Activated CD8-positive, alpha-beta memory T cell treated with anti-CD3 and anti-CD28 coated beads, Interleukin-2, amount 10 ng/mL, durations not matched to agents 7 days and 5 days (primary cell): ENCODE results near the gene GRIP2. TPM values are rescaled to one million over a fixed set of nuclear protein-coding genes. Genes with fewer than 3 reads are reported as not detected.

Experiments
- ATAC-seq: fragments of 150-1000 bp; cut with Tn5 transposase; one replicate; pipeline ENCODE4 v1.10.0; 2021; ENCODE audit warnings: moderate library complexity
- CTCF ChIA-PET: fragments of 350-600 bp; sonication (Branson Sonifier 250); formaldehyde crosslinking; loops from one replicate; lab custom pipeline; 2021; ENCODE audit warnings: antibody characterized with exemption; lab: Charles Lee
- DNase-seq: peaks from one replicate; pipeline ENCODE4 v3.0.0-alpha.2; 2020
- H3K27ac Mint-ChIP-seq: one replicate; pipeline ENCODE4 v1.8.0; 2021; ENCODE audit warnings: mild to moderate bottlenecking, mixed read lengths
- H3K27me3 Mint-ChIP-seq: one replicate; pipeline ENCODE4 v1.8.0; 2021; ENCODE audit warnings: mixed read lengths
- H3K36me3 Mint-ChIP-seq: one replicate; pipeline ENCODE4 v1.8.0; 2021; ENCODE audit warnings: mild to moderate bottlenecking, mixed read lengths
- H3K4me1 Mint-ChIP-seq: one replicate; pipeline ENCODE4 v1.8.0; 2021; ENCODE audit warnings: mixed read lengths
- H3K4me3 Mint-ChIP-seq: one replicate; pipeline ENCODE4 v1.8.0; 2021; ENCODE audit warnings: mild to moderate bottlenecking, moderate library complexity, mixed read lengths
- H3K9me3 Mint-ChIP-seq: one replicate; pipeline ENCODE4 v1.8.0; 2022; ENCODE audit warnings: low read depth, mixed read lengths
- total RNA-seq, 2 experiments: library from RNA; stranded (reverse); gene quantifications; one replicate each; pipeline ENCODE4 v1.2.3, GENCODE V29; 2021

The GRIP2 gene
- total RNA-seq, 2 experiments from 2014 or later = not detected

- peaks cover 1% of the 10 kb centered on the region for H3K36me3 Mint-ChIP-seq
Measured at GRCh38 chr3:14473411-14473891, 66.7 kb downstream of the GRIP2 start.

GRCh38 chr3:14472471-14473351 is 67.4 kb downstream of the GRIP2 start:
- H3K4me3 Mint-ChIP-seq = no peak overlapping the region
- no peaks in the 10 kb centered on the region for H3K9me3 Mint-ChIP-seq
- CTCF ChIA-PET = no interaction called here
- peaks cover 2% of the 10 kb centered on the region for H3K36me3 Mint-ChIP-seq
- DNase-seq (no peak), ATAC-seq (no peak)
- H3K27ac Mint-ChIP-seq = no peak overlapping the region
- no peaks in the 10 kb centered on the region for H3K27me3 Mint-ChIP-seq
- H3K4me1 Mint-ChIP-seq = peaks cover 6% of the 10 kb centered on the region

More at GRCh38 chr3:14473411-14473891, 66.7 kb downstream of the GRIP2 start:
- peaks cover 6% of the 10 kb centered on the region for H3K4me1 Mint-ChIP-seq
- CTCF ChIA-PET = interaction anchor here (1.1 kb wide), 1 partner anchor 577 kb away, joined by 3 read pairs; no protein-coding TSS in a partner anchor
- no peaks in the 10 kb centered on the region for H3K27me3 Mint-ChIP-seq
- ATAC-seq (no peak), DNase-seq (no peak)
- H3K9me3 Mint-ChIP-seq = no peaks in the 10 kb centered on the region
- no peak overlapping the region for H3K4me3 Mint-ChIP-seq
- H3K27ac Mint-ChIP-seq = no peak overlapping the region

- Mint-ChIP-seq H3K9me3 (no peaks in the 10 kb centered on the region), H3K27ac (no peak overlapping the region), H3K36me3 (peaks cover 2% of the 10 kb centered on the region), H3K4me3 (no peak overlapping the region), H3K4me1 (peaks cover 6% of the 10 kb centered on the region), H3K27me3 (no peaks in the 10 kb centered on the region)
- DNase-seq (no peak), ATAC-seq (no peak)
- CTCF ChIA-PET = no interaction called here
Measured at GRCh38 chr3:14471690-14472089, 68.5 kb downstream of the GRIP2 start.

GRCh38 chr3:14471016-14471415 is 69.1 kb downstream of the GRIP2 start:
- H3K27ac Mint-ChIP-seq = no peak overlapping the region
- no peaks in the 10 kb centered on the region for H3K27me3 Mint-ChIP-seq
- H3K4me3 Mint-ChIP-seq = no peak overlapping the region
- CTCF ChIA-PET = interaction anchor here (0.7 kb wide), 1 partner anchor 1884 kb away, joined by 3 read pairs; no protein-coding TSS in a partner anchor
- DNase-seq (no peak), ATAC-seq (no peak)
- H3K36me3 Mint-ChIP-seq = peaks cover 2% of the 10 kb centered on the region
- H3K4me1 Mint-ChIP-seq = peaks cover 6% of the 10 kb centered on the region
- H3K9me3 Mint-ChIP-seq = no peaks in the 10 kb centered on the region

- DNase-seq = no peak
- CTCF ChIA-PET = interaction anchor here (0.7 kb wide), 1 partner anchor 1883 kb away, joined by 3 read pairs; no protein-coding TSS in a partner anchor
- ATAC-seq = no peak
- Mint-ChIP-seq H3K4me3 (no peak overlapping the region), H3K9me3 (no peaks in the 10 kb centered on the region), H3K4me1 (peaks cover 6% of the 10 kb centered on the region), H3K36me3 (peaks cover 2% of the 10 kb centered on the region), H3K27ac (no peak overlapping the region), H3K27me3 (no peaks in the 10 kb centered on the region)
Measured at GRCh38 chr3:14470461-14470860, 69.7 kb downstream of the GRIP2 start.

GRCh38 chr3:14468621-14468981 is 71.5 kb downstream of the GRIP2 start:
- H3K27me3 Mint-ChIP-seq = no peaks in the 10 kb centered on the region
- no peak overlapping the region for H3K27ac Mint-ChIP-seq
- CTCF ChIA-PET = interaction anchor here (0.6 to 3.0 kb wide), 16 partner anchors 11 to 572 kb away, joined by 3 to 26 read pairs (median 4); no protein-coding TSS in a partner anchor
- H3K4me1 Mint-ChIP-seq = peaks cover 6% of the 10 kb centered on the region
- H3K4me3 Mint-ChIP-seq = no peak overlapping the region
- H3K9me3 Mint-ChIP-seq = no peaks in the 10 kb centered on the region
- no peak for DNase-seq
- H3K36me3 Mint-ChIP-seq = peaks cover 2% of the 10 kb centered on the region
- ATAC-seq = no peak

GRCh38 chr3:14467814-14468620 is 72.1 kb downstream of the GRIP2 start:
- Mint-ChIP-seq H3K9me3 (no peaks in the 10 kb centered on the region), H3K4me1 (peaks cover 6% of the 10 kb centered on the region), H3K36me3 (peaks cover 2% of the 10 kb centered on the region), H3K27me3 (no peaks in the 10 kb centered on the region), H3K27ac (no peak overlapping the region), H3K4me3 (no peak overlapping the region)
- CTCF ChIA-PET = interaction anchor here (0.6 to 3.0 kb wide), 26 partner anchors 9 to 571 kb away, joined by 3 to 26 read pairs (median 3); partner anchors contain the start of gene SLC6A6
- ATAC-seq (peak; percentile 58), DNase-seq (peak; percentile 44)

GRCh38 chr3:14466179-14466903 is 73.8 kb downstream of the GRIP2 start:
- Mint-ChIP-seq H3K36me3 (peaks cover 5% of the 10 kb centered on the region), H3K4me1 (no peaks in the 10 kb centered on the region), H3K27ac (no peak overlapping the region), H3K27me3 (no peaks in the 10 kb centered on the region), H3K9me3 (no peaks in the 10 kb centered on the region), H3K4me3 (no peak overlapping the region)
- DNase-seq (no peak), ATAC-seq (no peak)
- CTCF ChIA-PET = interaction anchor here (0.7 to 3.0 kb wide), 8 partner anchors 11 to 220 kb away, joined by 3 to 19 read pairs (median 4); partner anchors contain the start of gene SLC6A6

GRCh38 chr3:14465425-14465824 is 74.7 kb downstream of the GRIP2 start:
- DNase-seq (no peak), ATAC-seq (no peak)
- CTCF ChIA-PET = no interaction called here
- no peak overlapping the region for H3K27ac Mint-ChIP-seq
- H3K4me1 Mint-ChIP-seq = peaks cover 8% of the 10 kb centered on the region
- H3K36me3 Mint-ChIP-seq = peaks cover 5% of the 10 kb centered on the region
- no peak overlapping the region for H3K4me3 Mint-ChIP-seq
- no peaks in the 10 kb centered on the region for H3K9me3 Mint-ChIP-seq
- no peaks in the 10 kb centered on the region for H3K27me3 Mint-ChIP-seq

- Mint-ChIP-seq H3K27me3 (no peaks in the 10 kb centered on the region), H3K36me3 (peaks cover 10% of the 10 kb centered on the region), H3K9me3 (no peaks in the 10 kb centered on the region), H3K4me3 (no peak overlapping the region), H3K4me1 (peaks cover 14% of the 10 kb centered on the region), H3K27ac (no peak overlapping the region)
- CTCF ChIA-PET = interaction anchor here (3.5 kb wide), 1 partner anchor 65 kb away, joined by 12 read pairs; no protein-coding TSS in a partner anchor
- no peak for DNase-seq
- ATAC-seq = no peak
Measured at GRCh38 chr3:14464521-14464920, 75.6 kb downstream of the GRIP2 start.

- ATAC-seq = no peak
- H3K36me3 Mint-ChIP-seq = peaks cover 11% of the 10 kb centered on the region
- CTCF ChIA-PET = interaction anchor here (3.5 kb wide), 1 partner anchor 65 kb away, joined by 12 read pairs; no protein-coding TSS in a partner anchor
- DNase-seq = no peak
- H3K4me1 Mint-ChIP-seq = peaks cover 16% of the 10 kb centered on the region
- no peak overlapping the region for H3K4me3 Mint-ChIP-seq
- H3K27ac Mint-ChIP-seq = no peak overlapping the region
- H3K27me3 Mint-ChIP-seq = no peaks in the 10 kb centered on the region
- no peaks in the 10 kb centered on the region for H3K9me3 Mint-ChIP-seq
Measured at GRCh38 chr3:14464141-14464465, 76.0 kb downstream of the GRIP2 start.

GRCh38 chr3:14463330-14464140 is 76.6 kb downstream of the GRIP2 start:
- Mint-ChIP-seq H3K9me3 (no peaks in the 10 kb centered on the region), H3K27me3 (no peaks in the 10 kb centered on the region), H3K27ac (peak overlapping the region; percentile 20), H3K36me3 (peaks cover 13% of the 10 kb centered on the region), H3K4me3 (no peak overlapping the region), H3K4me1 (peaks cover 18% of the 10 kb centered on the region)
- DNase-seq (no peak), ATAC-seq (no peak)
- CTCF ChIA-PET = interaction anchor here (1.1 to 3.5 kb wide), 4 partner anchors 28 to 64 kb away, joined by 3 to 12 read pairs (median 4); partner anchors contain the start of gene SLC6A6
